Limb (tissue), 2 donors: Measurements from ENCODE around the gene MRAS.
"Not testable (repeated sequence)": the region's sequence is repeated elsewhere in the genome, so short reads cannot be mapped to it uniquely, and the experiment has no call there.

Source experiments
- DNase-seq, 2 donors: peaks; one replicate each; pipeline ENCODE4 v3.0.0-alpha.2; 2016; ENCODE audit errors: extremely low spot score in 2 of 2

MRAS gene

DNA sequence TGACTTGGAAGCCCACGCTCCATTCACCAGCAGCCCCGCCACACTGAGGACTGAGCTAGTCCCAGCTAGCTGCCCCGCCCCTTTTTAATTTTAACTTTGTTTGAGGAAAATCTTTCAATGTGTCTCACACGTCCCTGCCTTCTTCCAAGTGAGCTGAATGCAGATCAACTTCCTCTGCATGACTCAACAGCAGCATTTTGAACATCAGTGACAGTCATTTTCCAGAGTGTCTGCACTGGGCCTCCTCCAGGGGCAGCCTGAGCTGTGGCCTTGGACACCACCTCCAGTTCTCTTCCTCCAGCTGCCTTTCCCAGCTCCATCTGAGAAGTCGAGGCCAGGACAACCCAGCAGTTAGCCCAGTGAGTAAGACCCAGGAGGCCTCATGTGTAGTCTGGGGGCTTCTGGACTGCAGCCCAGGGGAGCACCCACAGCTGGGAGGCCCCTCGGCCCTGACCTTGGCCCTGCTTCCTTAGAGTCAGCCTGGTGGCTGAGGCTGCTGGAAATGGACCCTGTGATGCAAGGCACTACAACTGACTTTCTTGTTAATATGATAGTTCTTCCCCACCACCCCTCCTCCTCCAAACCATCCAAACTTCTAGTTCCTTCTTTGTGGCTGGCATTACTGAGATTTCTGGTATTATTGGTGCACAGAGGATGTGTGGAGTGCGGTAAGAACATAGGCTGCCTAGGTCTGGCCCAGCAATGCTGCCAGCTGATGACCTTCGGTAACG lies 64.6 kb downstream of the MRAS start:
- DNase-seq: no peak

DNA sequence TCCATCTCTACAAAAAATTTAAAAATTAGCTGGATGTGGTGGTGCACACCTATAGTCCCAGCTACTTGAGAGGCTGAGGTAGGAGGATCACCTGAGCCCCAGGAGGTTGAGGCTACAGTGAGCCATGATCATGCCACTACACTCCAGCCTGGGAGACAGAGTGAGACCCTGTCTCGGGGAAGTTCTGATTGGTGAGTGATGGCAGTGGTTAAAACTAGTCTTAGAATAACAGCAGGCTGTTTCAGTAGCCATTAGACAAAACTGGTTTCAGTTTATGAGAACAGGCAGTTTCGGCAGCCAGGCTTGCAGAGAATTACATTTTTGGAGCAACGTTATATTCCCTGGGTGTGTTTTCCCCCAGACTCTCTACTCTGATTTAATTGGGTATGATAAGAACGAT lies 67.9 kb downstream of the MRAS start:
- not testable (repeated sequence) for DNase-seq

GRCh38 chr3:138417559-138417982 lies 69.2 kb downstream of the MRAS start:
- DNase-seq: peak; percentile 75 to 82

DNA sequence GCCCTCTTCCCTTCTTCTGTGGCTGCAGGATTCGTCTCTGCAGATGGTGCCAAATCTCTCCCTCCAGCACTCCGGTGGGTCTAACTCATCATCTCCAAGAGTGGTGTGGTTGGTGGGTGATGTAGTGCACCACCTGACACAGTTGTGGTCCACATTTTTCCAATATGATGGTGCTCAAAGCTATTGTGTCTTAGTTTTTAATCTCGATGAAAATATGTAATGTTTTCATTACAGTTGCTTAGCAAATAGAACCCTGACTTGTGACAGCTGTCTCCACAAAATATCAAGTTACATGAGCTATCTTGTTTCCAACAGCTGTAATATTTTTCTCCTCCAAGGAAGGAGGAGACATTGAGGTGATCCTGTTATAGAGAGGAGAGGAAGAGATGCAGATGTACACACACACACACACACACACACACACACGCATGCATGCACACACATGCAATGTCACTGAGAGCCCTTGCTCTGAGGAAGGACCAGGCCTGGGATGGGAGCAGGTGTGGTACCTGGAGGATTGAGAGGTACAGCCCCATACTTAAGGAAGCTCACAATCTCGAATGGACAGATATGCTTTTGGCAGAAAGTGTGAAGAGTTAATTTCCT lies 70.3 kb downstream of the MRAS start:
- peak in 1 of 2 donors; percentile 61 for DNase-seq

DNA sequence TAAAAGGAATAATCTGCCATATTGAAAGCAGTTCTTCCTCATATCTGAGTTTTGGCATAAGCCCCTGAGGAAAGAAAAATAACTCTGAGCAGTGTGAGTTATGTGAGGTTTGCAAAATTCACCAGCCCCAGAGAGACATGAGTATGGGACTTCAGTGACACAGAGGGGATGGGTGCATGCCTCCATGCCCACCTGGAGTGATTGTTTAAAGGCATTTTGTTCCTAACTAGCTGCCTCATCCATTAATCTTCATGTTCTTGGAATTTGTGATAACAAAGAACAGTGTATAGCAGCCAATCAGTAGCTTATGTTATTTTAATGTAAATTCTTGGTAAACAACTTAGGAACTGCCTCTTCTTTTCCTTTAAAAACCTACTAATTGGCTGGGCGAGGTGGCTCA lies 74.9 kb downstream of the MRAS start:
- DNase-seq: no peak

GRCh38 chr3:138424323-138424722 lies 75.9 kb downstream of the MRAS start:
- DNase-seq: no peak

DNA sequence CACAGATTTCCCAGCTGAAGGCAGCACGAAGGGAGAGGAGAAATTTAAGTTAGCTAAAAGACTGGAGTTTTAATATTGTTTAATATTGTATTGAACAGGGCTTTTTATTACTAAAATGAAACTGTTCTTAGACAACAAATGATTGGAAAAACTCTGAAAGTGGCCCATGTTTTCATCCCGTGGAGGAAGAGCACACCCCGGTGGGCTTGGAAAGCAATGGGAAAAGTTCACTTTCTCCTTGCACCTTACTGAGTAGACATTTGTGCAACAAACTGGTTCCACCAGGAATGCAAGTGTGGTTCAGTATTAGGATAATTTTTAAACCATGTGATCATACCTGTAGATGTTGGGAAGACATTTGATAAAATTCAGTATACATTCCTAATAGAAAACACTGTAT lies 77.8 kb downstream of the MRAS start:
- DNase-seq: no peak

- not testable (repeated sequence) for DNase-seq
Observed at GRCh38 chr3:138426754-138427153, 78.4 kb downstream of the MRAS start.

- DNase-seq: no peak
Observed at GRCh38 chr3:138429665-138430064, 81.3 kb downstream of the MRAS start.

DNA sequence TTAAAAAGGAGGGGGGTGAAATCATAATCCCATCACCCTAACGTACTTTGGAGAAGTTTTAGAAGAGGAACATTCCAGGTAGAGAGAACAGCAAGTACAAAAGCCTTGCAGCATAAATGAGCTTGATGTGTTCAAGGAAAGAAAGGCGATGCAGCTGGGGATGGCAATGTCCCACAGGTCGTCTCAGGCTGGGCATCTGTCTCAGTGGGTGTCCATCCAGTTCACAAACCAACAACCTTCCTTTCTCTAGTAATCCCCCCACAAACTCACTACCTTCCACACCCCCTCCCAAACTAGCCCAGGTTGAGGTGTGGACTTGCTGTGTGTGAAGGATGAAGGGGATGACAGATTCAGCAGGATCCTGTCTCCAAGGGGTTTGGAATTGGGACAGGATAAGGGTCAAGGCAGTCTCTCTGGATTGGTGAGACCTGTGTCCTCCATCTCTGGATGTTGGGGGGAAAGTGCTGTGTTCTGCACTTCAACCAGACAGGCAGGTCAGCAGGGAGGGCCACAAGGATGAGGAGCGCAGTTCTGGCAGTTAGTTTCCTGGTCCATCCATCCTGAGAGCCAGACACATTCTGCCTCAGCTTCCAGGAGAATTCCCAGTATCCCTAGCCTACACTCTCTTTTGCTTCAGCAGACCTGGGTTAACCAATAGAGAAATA lies 84.3 kb downstream of the MRAS start:
- no peak for DNase-seq

- no peak for DNase-seq
Observed at GRCh38 chr3:138433892-138434275, 85.5 kb downstream of the MRAS start.

GRCh38 chr3:138434276-138434874 lies 86.0 kb downstream of the MRAS start, which contains the start of gene ESYT3:
Gene ESYT3 (plus strand): TSS chr3:138434616. CDS start chr3:138434799, 183 bp downstream.
- DNase-seq: peak; percentile 51 to 75

DNA sequence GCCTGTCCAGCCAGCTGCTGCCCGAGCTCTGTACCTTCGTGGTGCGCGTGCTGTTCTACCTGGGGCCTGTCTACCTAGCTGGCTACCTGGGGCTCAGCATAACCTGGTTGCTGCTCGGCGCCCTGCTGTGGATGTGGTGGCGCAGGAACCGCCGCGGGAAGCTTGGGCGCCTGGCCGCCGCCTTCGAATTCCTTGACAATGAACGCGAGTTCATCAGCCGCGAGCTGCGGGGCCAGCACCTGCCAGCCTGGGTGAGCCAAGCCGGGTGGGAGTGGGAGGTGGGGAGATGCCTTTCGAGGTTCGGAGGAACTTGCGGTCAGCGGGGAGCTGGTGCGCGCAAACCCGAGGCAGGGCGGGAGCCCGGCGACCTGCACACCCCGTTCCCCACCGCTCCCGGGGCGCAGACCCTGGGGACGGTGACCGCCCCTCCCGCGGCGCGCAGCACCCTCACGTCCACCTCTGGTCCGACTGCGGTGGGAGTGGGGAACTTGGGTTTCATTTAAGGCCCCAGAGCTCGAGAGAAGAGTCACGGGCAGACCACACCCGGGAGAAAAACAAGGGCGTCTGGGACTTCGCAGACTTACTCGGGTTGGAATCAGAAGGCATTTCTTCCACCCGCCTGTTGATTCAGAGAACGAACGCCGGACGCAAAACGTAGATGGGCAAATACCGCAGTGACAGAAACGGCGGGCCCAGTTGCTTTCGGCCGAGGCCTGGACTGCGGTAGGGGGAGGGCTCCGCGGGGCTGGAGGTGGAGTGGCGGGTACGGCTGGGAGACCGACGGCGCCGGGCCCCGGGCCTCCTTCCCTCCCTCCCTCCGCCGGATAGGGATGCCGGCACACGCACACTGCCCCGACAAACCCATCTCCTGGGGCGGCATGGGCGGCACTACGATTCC lies 86.7 kb downstream of the MRAS start:
- no peak for DNase-seq

- no peak for DNase-seq
Observed at GRCh38 chr3:138435840-138436239, 87.5 kb downstream of the MRAS start.

DNA sequence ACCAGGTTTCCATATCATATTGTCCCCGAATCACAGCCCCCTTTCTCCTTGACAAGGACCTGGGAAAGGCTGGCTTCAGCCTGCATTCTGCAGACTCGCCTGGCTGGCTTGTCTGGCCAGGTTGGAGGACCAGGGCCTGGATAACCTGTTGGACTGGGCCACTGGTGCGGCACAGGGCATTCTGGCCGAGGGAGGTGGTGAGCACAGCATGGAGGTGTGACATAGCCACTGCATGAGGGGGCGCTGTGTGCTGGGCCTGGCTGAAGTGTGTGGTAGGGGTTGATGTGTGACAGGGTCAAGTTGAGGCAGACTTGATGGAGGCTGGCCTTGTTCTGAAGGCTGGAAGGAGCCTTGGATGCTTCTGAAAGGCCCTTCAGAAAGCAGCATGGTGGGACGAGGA lies 88.9 kb downstream of the MRAS start:
- DNase-seq: no peak

GRCh38 chr3:138438896-138439295 lies 90.5 kb downstream of the MRAS start:
- no peak for DNase-seq

DNA sequence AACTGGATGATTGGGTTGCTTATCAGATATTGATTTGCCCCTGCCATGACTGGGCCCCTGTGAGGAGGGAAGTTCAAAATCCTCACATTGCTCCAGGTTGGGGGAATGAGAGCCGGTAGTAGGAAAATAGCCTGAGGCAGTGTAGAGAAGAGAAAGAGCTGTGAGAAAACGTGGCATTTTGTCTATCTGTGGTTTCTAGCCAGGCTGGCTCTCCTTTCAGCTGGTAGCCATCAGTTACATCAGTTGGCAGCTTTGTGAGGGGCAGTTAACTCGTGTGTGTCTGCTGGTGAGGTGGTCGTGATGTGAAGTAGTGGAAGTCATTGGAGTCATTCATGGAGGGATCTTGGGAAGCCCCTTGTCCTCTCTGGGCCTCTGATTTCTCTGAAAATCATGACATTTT lies 91.3 kb downstream of the MRAS start:
- DNase-seq: no peak

- DNase-seq: no peak
Observed at GRCh38 chr3:138440121-138440521, 91.7 kb downstream of the MRAS start.

GRCh38 chr3:138440596-138440995 lies 92.2 kb downstream of the MRAS start:
- no peak for DNase-seq

- DNase-seq: no peak
Observed at GRCh38 chr3:138441256-138441655, 92.9 kb downstream of the MRAS start.

DNA sequence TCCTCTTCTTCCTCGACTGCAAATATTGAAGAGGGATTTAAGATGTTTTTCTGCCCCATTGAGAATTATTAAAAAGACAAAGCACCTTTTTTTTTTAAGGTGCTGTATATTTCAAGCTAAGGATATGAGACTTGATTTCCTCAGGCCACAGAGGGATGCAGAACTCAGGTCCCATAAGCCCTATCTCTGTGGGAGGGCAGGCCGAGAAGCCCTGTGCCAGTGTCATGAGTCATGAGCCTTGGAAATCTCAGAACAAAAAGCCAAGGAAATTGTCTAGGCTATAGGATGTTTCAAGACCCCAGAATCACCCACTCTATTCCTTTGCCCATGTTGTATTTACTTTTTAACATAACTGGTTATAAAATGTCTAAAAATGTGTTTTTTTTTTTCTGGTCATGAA lies 93.4 kb downstream of the MRAS start:
- no peak for DNase-seq
